ENCODE data around the gene MYL6B. TPM values are rescaled to one million over a fixed set of nuclear protein-coding genes. Genes with fewer than 3 reads are reported as not detected.

MYL6B gene
- total and polyA plus RNA-seq, 8 donors = 6.7 to 65.9 (median 16.5) TPM

- no peaks in the 10 kb centered on the region for H3K9me3 ChIP-seq
- H3K4me3 ChIP-seq = peak within 1 kb of the TSS; percentile 59 to 86 (median 79)
- peak; percentile 94 to 97 (median 95) for ATAC-seq
- H3K4me1 ChIP-seq = peaks cover 0 to 22% (median 8%) of the 10 kb centered on the region in 3 donors
- peaks cover 0 to 56% (median 25%) of the 10 kb centered on the region in 3 donors for H3K36me3 ChIP-seq
- TF ChIP-seq, protein P1, sequence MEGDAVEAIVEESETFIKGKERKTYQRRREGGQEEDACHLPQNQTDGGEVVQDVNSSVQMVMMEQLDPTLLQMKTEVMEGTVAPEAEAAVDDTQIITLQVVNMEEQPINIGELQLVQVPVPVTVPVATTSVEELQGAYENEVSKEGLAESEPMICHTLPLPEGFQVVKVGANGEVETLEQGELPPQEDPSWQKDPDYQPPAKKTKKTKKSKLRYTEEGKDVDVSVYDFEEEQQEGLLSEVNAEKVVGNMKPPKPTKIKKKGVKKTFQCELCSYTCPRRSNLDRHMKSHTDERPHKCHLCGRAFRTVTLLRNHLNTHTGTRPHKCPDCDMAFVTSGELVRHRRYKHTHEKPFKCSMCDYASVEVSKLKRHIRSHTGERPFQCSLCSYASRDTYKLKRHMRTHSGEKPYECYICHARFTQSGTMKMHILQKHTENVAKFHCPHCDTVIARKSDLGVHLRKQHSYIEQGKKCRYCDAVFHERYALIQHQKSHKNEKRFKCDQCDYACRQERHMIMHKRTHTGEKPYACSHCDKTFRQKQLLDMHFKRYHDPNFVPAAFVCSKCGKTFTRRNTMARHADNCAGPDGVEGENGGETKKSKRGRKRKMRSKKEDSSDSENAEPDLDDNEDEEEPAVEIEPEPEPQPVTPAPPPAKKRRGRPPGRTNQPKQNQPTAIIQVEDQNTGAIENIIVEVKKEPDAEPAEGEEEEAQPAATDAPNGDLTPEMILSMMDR (IDR thresholded peaks at IDR 0.05) = no peak
- intact Hi-C loops (cut with DNase I) = no loop called here
- FAIRE-seq = peak; percentile 92
- 0 to 1% methylated on average over 54 to 60 of the region's 60 CpGs for WGBS, 2 donors
- DNase-seq = peak; percentile 94 to 99 (median 98)
- H3K27ac ChIP-seq = peak within 1 kb of the TSS; percentile 58 to 79 (median 71)
- no peaks in the 10 kb centered on the region for H3K27me3 ChIP-seq
These were observed 48.1 kb upstream of the MYL6B start, which contains the start of gene PA2G4 for GRCh38 chr12:56104109-56104814. Gene PA2G4, plus strand, starts transcription at chr12:56104559. Its CDS starts 179 bp downstream, at chr12:56104738.

- TF ChIP-seq, protein P1 (IDR thresholded peaks at IDR 0.05) = no peak
- intact Hi-C loops (cut with DNase I) = no loop called here
- Histone ChIP-seq H3K9me3 (no peaks in the 10 kb centered on the region), H3K27ac (peak overlapping the region; percentile 45 to 79 (median 64)), H3K36me3 (peaks cover 0 to 56% (median 32%) of the 10 kb centered on the region in 3 donors), H3K4me1 (peaks cover 0 to 22% (median 8%) of the 10 kb centered on the region in 3 donors), H3K27me3 (no peaks in the 10 kb centered on the region), H3K4me3 (peak overlapping the region; percentile 59 to 86 (median 79))
- peak; percentile 16 to 49 (median 34) for ATAC-seq
- no peak for FAIRE-seq
- WGBS, 2 donors = 0% methylated on average over 40 of the region's 40 CpGs
- DNase-seq = peak in 3 of 6 donors; percentile 62 to 87 (median 72)
These were observed 47.4 kb upstream of the MYL6B start for GRCh38 chr12:56104815-56105608.

DNA sequence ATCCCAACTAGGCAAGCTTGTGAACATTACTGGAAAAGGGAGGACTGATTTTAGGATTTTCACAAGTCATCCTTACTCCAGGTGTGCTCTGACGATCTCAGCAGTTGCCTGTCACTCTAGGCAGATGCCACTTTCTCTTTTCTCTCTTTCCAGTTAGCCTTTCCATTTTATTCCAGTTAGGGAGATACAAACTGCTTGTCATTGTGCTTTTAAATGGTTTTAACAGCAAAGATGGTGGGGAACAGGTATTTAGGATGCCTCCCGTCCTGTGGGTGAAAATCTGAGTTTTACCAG, 46.8 kb upstream of the MYL6B start:
- H3K27ac ChIP-seq = no peak overlapping the region
- no peak for FAIRE-seq

DNA sequence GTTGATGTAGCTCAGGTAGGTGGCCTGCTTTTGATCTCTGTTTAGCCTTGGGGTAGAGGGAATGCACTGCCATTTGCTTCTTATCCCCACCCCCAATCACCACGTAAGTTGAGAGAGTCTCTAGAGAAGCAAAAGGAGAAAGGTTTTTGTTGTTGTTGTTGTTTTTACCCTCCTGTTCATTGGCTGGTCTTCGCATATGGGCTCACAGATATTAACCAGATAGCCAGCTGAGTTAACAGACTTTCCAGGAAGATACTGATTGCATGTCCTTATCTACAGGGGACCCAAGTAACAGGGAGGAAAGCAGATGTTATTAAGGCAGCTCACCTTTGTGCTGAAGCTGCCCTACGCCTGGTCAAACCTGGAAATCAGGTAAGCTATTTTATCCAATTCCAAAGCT, 45.1 kb upstream of the MYL6B start:
- H3K4me1 ChIP-seq = peaks cover 0 to 22% (median 8%) of the 10 kb centered on the region in 3 donors
- TF ChIP-seq, protein P1 (IDR thresholded peaks at IDR 0.05) = no peak
- H3K27me3 ChIP-seq = no peaks in the 10 kb centered on the region
- 88 to 89% methylated on average over 3 of the region's 3 CpGs for WGBS, 2 donors
- FAIRE-seq (no peak), DNase-seq (no peak), ATAC-seq (no peak)
- H3K36me3 ChIP-seq = peaks cover 3 to 56% (median 42%) of the 10 kb centered on the region in 3 donors
- intact Hi-C loops (cut with DNase I) = no loop called here
- no peaks in the 10 kb centered on the region for H3K9me3 ChIP-seq
- no peak overlapping the region for H3K4me3 ChIP-seq
- no peak overlapping the region for H3K27ac ChIP-seq

More for the DNA sequence above, 46.8 kb upstream of the MYL6B start:
- intact Hi-C loops (cut with DNase I) = no loop called here
- peak overlapping the region in 3 of 4 donors; percentile 59 to 86 (median 81) for H3K4me3 ChIP-seq
- H3K9me3 ChIP-seq = no peaks in the 10 kb centered on the region
- TF ChIP-seq, protein P1 (IDR thresholded peaks at IDR 0.05) = no peak
- no peak for DNase-seq
- H3K36me3 ChIP-seq = peaks cover 0 to 56% (median 37%) of the 10 kb centered on the region in 3 donors
- no peaks in the 10 kb centered on the region for H3K27me3 ChIP-seq
- peaks cover 0 to 22% (median 8%) of the 10 kb centered on the region in 3 donors for H3K4me1 ChIP-seq
- 20 to 23% methylated on average over 2 of the region's 2 CpGs for WGBS, 2 donors
- no peak for ATAC-seq
